GM12878 (cell line): ENCODE results near the gene MEI1. TPM values are rescaled to one million over a fixed set of nuclear protein-coding genes. Genes with fewer than 3 reads are reported as not detected.

Experiments used
- BACH1 ChIP-seq: fragments of 450-650 bp; IDR thresholded peaks from 2 replicates; pipeline ENCODE4 v1.6.1; 2017; ENCODE audit warnings: mild to moderate bottlenecking, borderline replicate concordance
- RUNX3 ChIP-seq: IDR thresholded peaks from 2 replicates; pipeline ENCODE4 v1.6.1; 2012; ENCODE audit warnings: low read length, inconsistent platforms
- SMAD1 ChIP-seq: fragments of 450-650 bp; IDR thresholded peaks from 2 replicates; pipeline ENCODE4 v1.6.1; 2018; ENCODE audit warnings: mild to moderate bottlenecking, low read depth; ENCODE audit not compliant: partially characterized antibody
- SREBF2 ChIP-seq: IDR thresholded peaks from 2 replicates; pipeline ENCODE4 v1.6.1; 2012; ENCODE audit warnings: mild to moderate bottlenecking, low read length
- SRF ChIP-seq, 2 experiments: IDR thresholded peaks; 2 replicates each; pipeline ENCODE4 v1.6.1; 2011; ENCODE audit warnings: low read depth in 2 of 2, low read length in 2 of 2, mild to moderate bottlenecking in 1 of 2, moderate library complexity in 1 of 2
- polyA plus RNA-seq, 11 experiments: library from polyadenylated mRNA; depleted of rRNA in 4 of 11; unstranded in 6 of 11; stranded (reverse) in 5 of 11; fragments of >200 nt; fragmentation: Nextera tagmentation in 4 of 11; fragmentation: Illumina TruSeq in 1 of 11; extraction: Ambion mirVana in 4 of 11; extraction: Trizol in 1 of 11; gene quantifications; 1 replicate in 1 of 11; 2 replicates in 10 of 11; pipeline versions ENCODE4 v1.2.1 to v1.2.3, GENCODE V29; 2011 to 2016; ENCODE audit warnings: inconsistent platforms in 2 of 11, missing spikeins in 2 of 11, low read depth in 1 of 11
- total RNA-seq, 4 experiments: library from RNA; depleted of rRNA in 3 of 4; stranded (reverse); fragments of >200 nt in 3 of 4; fragmentation: Illumina TruSeq in 1 of 4; extraction: Trizol in 1 of 4; gene quantifications; 2 replicates each; pipeline versions ENCODE4 v1.2.1 to v1.2.3, GENCODE V29; 2013 to 2021
- TF ChIP-seq, protein P1 (sequence below): fragments of 450-650 bp; IDR thresholded peaks from 2 replicates; pipeline ENCODE4 v1.6.1; 2016; ENCODE audit warnings: mild to moderate bottlenecking, moderate library complexity, borderline replicate concordance
- TF ChIP-seq, protein P2 (sequence below): fragments of 450-650 bp; conservative IDR thresholded peaks from 2 replicates; pipeline ENCODE4 v1.6.1; 2017; ENCODE audit warnings: mild to moderate bottlenecking, moderate library complexity

MEI1 gene
- total and polyA plus RNA-seq, 10 of the 15 experiments (the other 5 are each of a cell fraction or from before 2014, with no cell fraction given): 27.9 to 48.9 (median 35.8) TPM

DNA sequence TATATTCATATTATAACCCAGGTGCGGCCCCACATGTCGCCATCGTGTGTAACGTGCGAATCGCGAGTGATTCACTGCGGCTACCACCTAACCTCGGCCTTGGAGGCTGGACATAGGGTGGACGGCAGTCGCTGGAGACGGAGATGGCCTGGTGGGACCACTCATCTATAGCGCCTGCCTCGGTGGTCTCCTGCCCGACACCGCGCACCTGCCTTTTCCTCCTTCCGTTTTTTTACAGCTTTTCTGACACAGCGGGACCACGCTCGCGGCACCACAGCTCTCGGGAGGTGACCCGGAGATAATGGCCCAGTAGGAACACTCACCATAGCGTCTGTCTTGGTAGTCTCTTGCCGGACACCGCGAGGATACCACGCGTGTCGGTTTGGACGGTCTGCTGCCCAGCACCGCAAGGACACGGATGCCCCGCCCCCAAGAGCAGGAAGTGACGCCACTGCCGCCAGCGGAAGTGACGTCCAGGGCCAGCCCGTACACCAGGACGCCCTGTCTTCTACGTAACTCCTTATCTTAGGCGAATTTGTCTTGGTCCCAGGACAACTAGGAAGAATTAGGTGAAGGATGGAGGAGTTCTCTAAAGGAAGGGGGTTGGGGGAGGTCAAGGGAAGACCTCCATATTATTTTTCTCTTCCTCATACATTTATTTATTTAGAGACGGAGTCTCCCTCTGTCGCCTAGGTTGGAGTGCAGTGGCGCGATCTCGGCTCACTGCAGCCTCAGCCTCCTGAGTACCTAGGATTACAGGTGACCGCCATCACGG, 17.1 kb upstream of the MEI1 start (continued):
- 0 out of 2 replicates have a peak, but pooled peaks have one; percentile 47 for TF ChIP-seq SREBF2
- TF ChIP-seq RUNX3: 0 out of 2 replicates have a peak, but pooled peaks have one; percentile 35
- peak; percentile 66 for TF ChIP-seq SMAD1
- 0 out of 4 replicates have a peak, but pooled peaks of 1 of the 2 experiments have one; percentile 13 for TF ChIP-seq SRF (IDR thresholded peaks at IDR 0.05; ENCODE audit: low read depth in 2 of 2, low read length in 2 of 2)
- TF ChIP-seq, protein P1, sequence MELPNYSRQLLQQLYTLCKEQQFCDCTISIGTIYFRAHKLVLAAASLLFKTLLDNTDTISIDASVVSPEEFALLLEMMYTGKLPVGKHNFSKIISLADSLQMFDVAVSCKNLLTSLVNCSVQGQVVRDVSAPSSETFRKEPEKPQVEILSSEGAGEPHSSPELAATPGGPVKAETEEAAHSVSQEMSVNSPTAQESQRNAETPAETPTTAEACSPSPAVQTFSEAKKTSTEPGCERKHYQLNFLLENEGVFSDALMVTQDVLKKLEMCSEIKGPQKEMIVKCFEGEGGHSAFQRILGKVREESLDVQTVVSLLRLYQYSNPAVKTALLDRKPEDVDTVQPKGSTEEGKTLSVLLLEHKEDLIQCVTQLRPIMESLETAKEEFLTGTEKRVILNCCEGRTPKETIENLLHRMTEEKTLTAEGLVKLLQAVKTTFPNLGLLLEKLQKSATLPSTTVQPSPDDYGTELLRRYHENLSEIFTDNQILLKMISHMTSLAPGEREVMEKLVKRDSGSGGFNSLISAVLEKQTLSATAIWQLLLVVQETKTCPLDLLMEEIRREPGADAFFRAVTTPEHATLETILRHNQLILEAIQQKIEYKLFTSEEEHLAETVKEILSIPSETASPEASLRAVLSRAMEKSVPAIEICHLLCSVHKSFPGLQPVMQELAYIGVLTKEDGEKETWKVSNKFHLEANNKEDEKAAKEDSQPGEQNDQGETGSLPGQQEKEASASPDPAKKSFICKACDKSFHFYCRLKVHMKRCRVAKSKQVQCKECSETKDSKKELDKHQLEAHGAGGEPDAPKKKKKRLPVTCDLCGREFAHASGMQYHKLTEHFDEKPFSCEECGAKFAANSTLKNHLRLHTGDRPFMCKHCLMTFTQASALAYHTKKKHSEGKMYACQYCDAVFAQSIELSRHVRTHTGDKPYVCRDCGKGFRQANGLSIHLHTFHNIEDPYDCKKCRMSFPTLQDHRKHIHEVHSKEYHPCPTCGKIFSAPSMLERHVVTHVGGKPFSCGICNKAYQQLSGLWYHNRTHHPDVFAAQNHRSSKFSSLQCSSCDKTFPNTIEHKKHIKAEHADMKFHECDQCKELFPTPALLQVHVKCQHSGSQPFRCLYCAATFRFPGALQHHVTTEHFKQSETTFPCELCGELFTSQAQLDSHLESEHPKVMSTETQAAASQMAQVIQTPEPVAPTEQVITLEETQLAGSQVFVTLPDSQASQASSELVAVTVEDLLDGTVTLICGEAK: peak; percentile 90
- TF ChIP-seq, protein P2, sequence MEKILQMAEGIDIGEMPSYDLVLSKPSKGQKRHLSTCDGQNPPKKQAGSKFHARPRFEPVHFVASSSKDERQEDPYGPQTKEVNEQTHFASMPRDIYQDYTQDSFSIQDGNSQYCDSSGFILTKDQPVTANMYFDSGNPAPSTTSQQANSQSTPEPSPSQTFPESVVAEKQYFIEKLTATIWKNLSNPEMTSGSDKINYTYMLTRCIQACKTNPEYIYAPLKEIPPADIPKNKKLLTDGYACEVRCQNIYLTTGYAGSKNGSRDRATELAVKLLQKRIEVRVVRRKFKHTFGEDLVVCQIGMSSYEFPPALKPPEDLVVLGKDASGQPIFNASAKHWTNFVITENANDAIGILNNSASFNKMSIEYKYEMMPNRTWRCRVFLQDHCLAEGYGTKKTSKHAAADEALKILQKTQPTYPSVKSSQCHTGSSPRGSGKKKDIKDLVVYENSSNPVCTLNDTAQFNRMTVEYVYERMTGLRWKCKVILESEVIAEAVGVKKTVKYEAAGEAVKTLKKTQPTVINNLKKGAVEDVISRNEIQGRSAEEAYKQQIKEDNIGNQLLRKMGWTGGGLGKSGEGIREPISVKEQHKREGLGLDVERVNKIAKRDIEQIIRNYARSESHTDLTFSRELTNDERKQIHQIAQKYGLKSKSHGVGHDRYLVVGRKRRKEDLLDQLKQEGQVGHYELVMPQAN: peak; percentile 61; the same call in 1 of the 2 replicates
- TF ChIP-seq BACH1: peak; percentile 48; the same call in 1 of the 2 replicates
